IMR-90 (cell line): ENCODE results near the gene C6orf52.

Experiments used
- CEBPB ChIP-seq: IDR thresholded peaks from 2 replicates; pipeline ENCODE4 v1.6.1; 2012; ENCODE audit warnings: low read depth, low read length, improper control_type of control experiment
- CHD1 ChIP-seq: IDR thresholded peaks from 2 replicates; pipeline ENCODE4 v1.6.1; 2012; ENCODE audit warnings: low read depth, low read length, improper control_type of control experiment
- MXI1 ChIP-seq: IDR thresholded peaks from 2 replicates; pipeline ENCODE4 v1.6.1; 2012; ENCODE audit warnings: low read depth, mild to moderate bottlenecking, low read length, moderate library complexity, borderline replicate concordance
- POLR2A ChIP-seq: IDR thresholded peaks from 2 replicates; pipeline ENCODE4 v1.6.1; 2012; ENCODE audit warnings: mild to moderate bottlenecking, low read depth, low read length
- RAD21 ChIP-seq: IDR thresholded peaks from 2 replicates; pipeline ENCODE4 v1.6.1; 2012; ENCODE audit warnings: low read length, improper control_type of control experiment
- RCOR1 ChIP-seq: IDR thresholded peaks from 2 replicates; pipeline ENCODE4 v1.6.1; 2012; ENCODE audit warnings: mild to moderate bottlenecking, low read length, improper control_type of control experiment; ENCODE audit not compliant: insufficient replicate concordance
- RFX5 ChIP-seq: IDR thresholded peaks from 2 replicates; pipeline ENCODE4 v1.8.0; 2012; ENCODE audit warnings: low read depth, mild to moderate bottlenecking, low read length, moderate library complexity
- SMC3 ChIP-seq: fragments of 150-350 bp; IDR thresholded peaks from 2 replicates; pipeline ENCODE4 v1.6.1; 2016; ENCODE audit warnings: low read depth, mild to moderate bottlenecking, antibody characterized with exemption, low read length, moderate library complexity
- TF ChIP-seq, protein P1 (sequence below): conservative IDR thresholded peaks from 2 replicates; pipeline ENCODE4 v1.5.1; 2012; ENCODE audit warnings: mild to moderate bottlenecking, low read depth, low read length, improper control_type of control experiment

DNA sequence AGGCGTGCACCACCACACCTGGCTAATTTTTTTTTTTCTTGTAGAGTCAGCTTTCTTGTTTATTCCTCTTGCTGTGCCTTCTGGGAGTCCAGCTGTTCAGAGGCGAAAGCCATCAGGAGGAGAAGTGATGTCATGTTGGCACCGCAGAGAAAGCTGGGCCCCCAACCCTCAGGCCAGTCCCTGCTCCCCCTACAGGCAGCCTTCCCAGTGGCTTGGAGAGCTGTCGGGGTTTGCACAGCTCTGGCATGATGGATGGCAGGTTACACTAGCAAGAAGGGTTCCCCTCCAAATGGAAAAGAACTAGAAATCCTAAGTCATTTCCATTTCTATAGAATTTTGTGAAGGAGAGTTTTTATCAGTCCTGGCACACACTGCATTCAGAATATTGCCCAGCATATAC, 72.6 kb downstream of the C6orf52 start:
- TF ChIP-seq, protein P1, sequence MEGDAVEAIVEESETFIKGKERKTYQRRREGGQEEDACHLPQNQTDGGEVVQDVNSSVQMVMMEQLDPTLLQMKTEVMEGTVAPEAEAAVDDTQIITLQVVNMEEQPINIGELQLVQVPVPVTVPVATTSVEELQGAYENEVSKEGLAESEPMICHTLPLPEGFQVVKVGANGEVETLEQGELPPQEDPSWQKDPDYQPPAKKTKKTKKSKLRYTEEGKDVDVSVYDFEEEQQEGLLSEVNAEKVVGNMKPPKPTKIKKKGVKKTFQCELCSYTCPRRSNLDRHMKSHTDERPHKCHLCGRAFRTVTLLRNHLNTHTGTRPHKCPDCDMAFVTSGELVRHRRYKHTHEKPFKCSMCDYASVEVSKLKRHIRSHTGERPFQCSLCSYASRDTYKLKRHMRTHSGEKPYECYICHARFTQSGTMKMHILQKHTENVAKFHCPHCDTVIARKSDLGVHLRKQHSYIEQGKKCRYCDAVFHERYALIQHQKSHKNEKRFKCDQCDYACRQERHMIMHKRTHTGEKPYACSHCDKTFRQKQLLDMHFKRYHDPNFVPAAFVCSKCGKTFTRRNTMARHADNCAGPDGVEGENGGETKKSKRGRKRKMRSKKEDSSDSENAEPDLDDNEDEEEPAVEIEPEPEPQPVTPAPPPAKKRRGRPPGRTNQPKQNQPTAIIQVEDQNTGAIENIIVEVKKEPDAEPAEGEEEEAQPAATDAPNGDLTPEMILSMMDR = no peak
- TF ChIP-seq POLR2A (no peak), SMC3 (no peak), CEBPB (no peak), RAD21 (no peak), RCOR1 (no peak), RFX5 (no peak), MXI1 (no peak), CHD1 (no peak)
